H9 (cell line): ENCODE data around the gene POLE3. TPM values are rescaled to one million over a fixed set of nuclear protein-coding genes. Genes with fewer than 3 reads are reported as not detected.

Experiments
- DNase-seq: peaks from one replicate; pipeline ENCODE4 v3.0.0-alpha.2; 2017
- H2AFZ ChIP-seq: one replicate; pipeline ENCODE4 v1.6.1; 2013; ENCODE audit warnings: mild to moderate bottlenecking, low read length, control low read depth, moderate library complexity
- H2AK5ac ChIP-seq: 2 replicates; pipeline ENCODE4 v1.6.1; 2013; ENCODE audit warnings: low read length, control low read depth, mixed read lengths; ENCODE audit not compliant: insufficient read length
- H2BK120ac ChIP-seq: one replicate; pipeline ENCODE4 v1.6.1; 2013; ENCODE audit warnings: low read depth, mild to moderate bottlenecking, low read length, control low read depth, inconsistent platforms; ENCODE audit not compliant: poor library complexity, severe bottlenecking
- H2BK12ac ChIP-seq: 2 replicates; pipeline ENCODE4 v1.6.1; 2013; ENCODE audit warnings: low read length, control low read depth, mixed read lengths, low read depth; ENCODE audit not compliant: insufficient read length
- H2BK15ac ChIP-seq: 2 replicates; pipeline ENCODE4 v1.6.1; 2013; ENCODE audit warnings: low read depth, low read length, control low read depth
- H2BK20ac ChIP-seq: one replicate; pipeline ENCODE4 v1.6.1; 2013; ENCODE audit warnings: low read depth, mild to moderate bottlenecking, low read length, control low read depth, inconsistent platforms; ENCODE audit not compliant: poor library complexity, severe bottlenecking
- H2BK5ac ChIP-seq: 2 replicates; pipeline ENCODE4 v1.6.1; 2013; ENCODE audit warnings: low read length, control low read depth, mixed read lengths; ENCODE audit not compliant: insufficient read length
- H3K14ac ChIP-seq: 2 replicates; pipeline ENCODE4 v1.6.1; 2013; ENCODE audit warnings: low read length, control low read depth; ENCODE audit not compliant: insufficient read depth
- H3K18ac ChIP-seq: 2 replicates; pipeline ENCODE4 v1.6.1; 2013; ENCODE audit warnings: low read depth, mild to moderate bottlenecking, mixed read lengths, low read length, control low read depth; ENCODE audit not compliant: insufficient read length
- H3K23ac ChIP-seq: 2 replicates; pipeline ENCODE4 v1.6.1; 2013; ENCODE audit warnings: low read length, control low read depth, mixed read lengths, low read depth; ENCODE audit not compliant: insufficient read length
- H3K23me2 ChIP-seq: 2 replicates; pipeline ENCODE4 v1.6.1; 2013; ENCODE audit warnings: low read depth, mild to moderate bottlenecking, mixed read lengths, low read length, control low read depth; ENCODE audit not compliant: insufficient read length, poor library complexity, severe bottlenecking
- H3K27ac ChIP-seq: 2 replicates; pipeline ENCODE4 v1.5.1; 2013; ENCODE audit warnings: low read length, control low read depth, mixed read lengths, low read depth; ENCODE audit not compliant: insufficient read length
- H3K27me3 ChIP-seq: 2 replicates; pipeline ENCODE4 v1.6.1; 2013; ENCODE audit warnings: low read length, control low read depth, inconsistent platforms; ENCODE audit not compliant: insufficient read depth
- H3K4ac ChIP-seq: 2 replicates; pipeline ENCODE4 v1.6.1; 2013; ENCODE audit warnings: low read depth, mild to moderate bottlenecking, control low read depth, inconsistent platforms, low read length, moderate library complexity
- H3K4me1 ChIP-seq: 2 replicates; pipeline ENCODE4 v1.6.1; 2013; ENCODE audit warnings: low read length, control low read depth, inconsistent platforms; ENCODE audit not compliant: insufficient read depth
- H3K4me2 ChIP-seq: 2 replicates; pipeline ENCODE4 v1.6.1; 2013; ENCODE audit warnings: low read length, control low read depth, mixed read lengths; ENCODE audit not compliant: insufficient read length, insufficient read depth
- H3K56ac ChIP-seq: 2 replicates; pipeline ENCODE4 v1.6.1; 2013; ENCODE audit warnings: low read depth, mild to moderate bottlenecking, mixed read lengths, low read length, control low read depth; ENCODE audit not compliant: insufficient read length
- H3K79me1 ChIP-seq: 2 replicates; pipeline ENCODE4 v1.6.1; 2013; ENCODE audit warnings: low read depth, mild to moderate bottlenecking, moderate library complexity, low read length, control low read depth, inconsistent platforms; ENCODE audit not compliant: insufficient read depth, poor library complexity, severe bottlenecking
- H3K79me2 ChIP-seq: 2 replicates; pipeline ENCODE4 v1.6.1; 2013; ENCODE audit warnings: low read length, control low read depth, inconsistent platforms; ENCODE audit not compliant: insufficient read depth
- H3K9ac ChIP-seq: 2 replicates; pipeline ENCODE4 v1.6.1; 2013; ENCODE audit warnings: low read length, control low read depth, mixed read lengths; ENCODE audit not compliant: insufficient read length; ENCODE audit errors: extremely low read depth
- H3K9me3 ChIP-seq: one replicate; pipeline ENCODE4 v1.6.1; 2013; ENCODE audit warnings: low read depth, low read length, inconsistent platforms; ENCODE audit not compliant: control insufficient read depth
- H3T11ph ChIP-seq: one replicate; pipeline ENCODE4 v1.6.1; 2013; ENCODE audit warnings: mild to moderate bottlenecking, low read length, control low read depth, inconsistent platforms
- H4K20me1 ChIP-seq: one replicate; pipeline ENCODE4 v1.6.1; 2013; ENCODE audit not compliant: control insufficient read depth, insufficient read length, insufficient read depth
- H4K5ac ChIP-seq: 2 replicates; pipeline ENCODE4 v1.6.1; 2013; ENCODE audit warnings: low read depth, mild to moderate bottlenecking, mixed read lengths, low read length, control low read depth; ENCODE audit not compliant: insufficient read length
- H4K8ac ChIP-seq: replicated peaks from 2 replicates; pipeline ENCODE4 v1.6.1; 2013; ENCODE audit warnings: low read length, control low read depth, mixed read lengths, low read depth; ENCODE audit not compliant: insufficient read length
- H4K91ac ChIP-seq: 2 replicates; pipeline ENCODE4 v1.6.1; 2013; ENCODE audit warnings: low read depth, mild to moderate bottlenecking, moderate library complexity, mixed read lengths, low read length, control low read depth; ENCODE audit not compliant: insufficient read length
- H3K27ac Mint-ChIP-seq, 3 experiments: 2 replicates in 2 of 3; 3 replicates in 1 of 3; pipeline ENCODE4 v1.8.0; 2020 to 2021; ENCODE audit warnings: mixed read lengths in 3 of 3, mild to moderate bottlenecking in 1 of 3, moderate library complexity in 1 of 3
- H3K27me3 Mint-ChIP-seq: 2 replicates; pipeline ENCODE4 v1.8.0; 2021; ENCODE audit warnings: low read depth, mild to moderate bottlenecking, moderate library complexity, mixed read lengths
- H3K36me3 Mint-ChIP-seq, 3 experiments: 2 replicates in 2 of 3; 3 replicates in 1 of 3; pipeline ENCODE4 v1.8.0; 2020 to 2021; ENCODE audit warnings: low read depth in 3 of 3, mixed read lengths in 3 of 3; ENCODE audit not compliant: insufficient read depth in 1 of 3
- H3K4me1 Mint-ChIP-seq, 2 experiments: 2 replicates each; pipeline ENCODE4 v1.8.0; 2020; ENCODE audit warnings: mixed read lengths in 2 of 2
- H3K4me3 Mint-ChIP-seq, 2 experiments: 2 replicates in 1 of 2; 3 replicates in 1 of 2; pipeline ENCODE4 v1.8.0; 2020 to 2021; ENCODE audit warnings: mild to moderate bottlenecking in 2 of 2, mixed read lengths in 2 of 2, moderate library complexity in 1 of 2
- H3K9me3 Mint-ChIP-seq, 2 experiments: 2 replicates in 1 of 2; 3 replicates in 1 of 2; pipeline ENCODE4 v1.8.0; 2020; ENCODE audit warnings: mild to moderate bottlenecking in 2 of 2, mixed read lengths in 2 of 2, moderate library complexity in 1 of 2
- CTCF ChIP-seq: fragments of 200-600 bp; sonication (generic); conservative IDR thresholded peaks from 3 replicates; pipeline ENCODE4 v1.8.0; 2021; ENCODE audit warnings: antibody characterized with exemption, mild to moderate bottlenecking
- WGBS: extraction: QIAGEN DNeasy Blood & Tissue Kit; methylation state at CpG from one replicate; pipeline ENCODE4 v1.1.7; 2013; ENCODE audit warnings: missing lambda C conversion rate, low lambda C conversion rate, mixed read lengths; ENCODE audit not compliant: insufficient read length; ENCODE audit errors: extremely low coverage; 5-methylcytosine and 5-hydroxymethylcytosine counted together
- total RNA-seq: library from RNA; stranded (reverse); gene quantifications from 2 replicates; pipeline ENCODE4 v1.2.1, GENCODE V29; 2021

The POLE3 gene
- total RNA-seq, 1 experiment from 2014 or later, result 82.4 TPM

GRCh38 chr9:113426701-113427100, 16.2 kb upstream of the POLE3 start:
- H2AK5ac ChIP-seq, result no peak overlapping the region
- TF ChIP-seq CTCF, result no peak
- Mint-ChIP-seq H3K27me3 (peaks cover 9% of the 10 kb centered on the region), H3K9me3 (no peaks in the 10 kb centered on the region), H3K36me3 (no peaks in the 10 kb centered on the region), H3K4me1 (peaks cover 11 to 12% of the 10 kb centered on the region in 2 experiments), H3K27ac (no peak overlapping the region; a peak in 1 of 7 replicates), H3K4me3 (no peak overlapping the region)
- no peak overlapping the region for H4K91ac ChIP-seq
- no peaks in the 10 kb centered on the region for H3K79me2 ChIP-seq
- no peaks in the 10 kb centered on the region; the same call in 1 of the 2 replicates for H3K27me3 ChIP-seq
- no peak overlapping the region for H2BK5ac ChIP-seq
- H3K9ac ChIP-seq, result no peak overlapping the region
- H3K14ac ChIP-seq, result no peak overlapping the region
- H3K9me3 ChIP-seq, result no peaks in the 10 kb centered on the region
- no peak overlapping the region for H2BK20ac ChIP-seq
- H3K79me1 ChIP-seq, result no peaks in the 10 kb centered on the region
- H4K8ac ChIP-seq, result no peak overlapping the region
- H3K23me2 ChIP-seq, result no peaks in the 10 kb centered on the region
- H3K4ac ChIP-seq, result no peak overlapping the region
- no peak overlapping the region for H3K4me2 ChIP-seq
- H4K20me1 ChIP-seq, result no peaks in the 10 kb centered on the region
- no peak overlapping the region for H4K5ac ChIP-seq
- H2BK15ac ChIP-seq, result no peak overlapping the region
- no peak overlapping the region for H2AFZ ChIP-seq
- no peak overlapping the region for H2BK120ac ChIP-seq
- no peaks in the 10 kb centered on the region; the same call in 1 of the 2 replicates for H3K4me1 ChIP-seq
- H2BK12ac ChIP-seq, result no peak overlapping the region
- H3K56ac ChIP-seq, result no peak overlapping the region
- H3K27ac ChIP-seq, result no peak overlapping the region
- H3K23ac ChIP-seq, result no peak overlapping the region
- no peak overlapping the region for H3K18ac ChIP-seq
- no peak overlapping the region for H3T11ph ChIP-seq
- no CpG with 5 or more reads among the region's 1 CpG for WGBS
- DNase-seq, result no peak
